ENCODE data around the gene UBE2B. TPM values are rescaled to one million over a fixed set of nuclear protein-coding genes. Genes with fewer than 3 reads are reported as not detected.

UBE2B gene
- total RNA-seq, 2 donors from 2014 or later: 54.5 to 62.0 TPM

- no peaks in the 10 kb centered on the region for H3K9me3 Mint-ChIP-seq
- H3K9me3 ChIP-seq (ENCODE audit: control insufficient read depth, low read length): no peaks in the 10 kb centered on the region
- H3K36me3 Mint-ChIP-seq (ENCODE audit: low read depth): peaks cover 49% of the 10 kb centered on the region
- peaks cover 52% of the 10 kb centered on the region for H3K36me3 ChIP-seq (ENCODE audit: control insufficient read depth, insufficient read depth, low read length)
- H3K4me1 Mint-ChIP-seq: no peaks in the 10 kb centered on the region
- DNase-seq: no peak
- WGBS, 2 experiments (ENCODE audit: insufficient coverage in 1 of 2, insufficient read length in 1 of 2): 98 to 100% methylated on average over 1 to 2 of the region's 2 CpGs
- H3K4me3 Mint-ChIP-seq: no peak overlapping the region
- no peak overlapping the region for H3K27ac ChIP-seq (ENCODE audit: low read depth, low read length)
- H3K27me3 Mint-ChIP-seq (ENCODE audit: insufficient read depth): no peaks in the 10 kb centered on the region
- TF ChIP-seq CTCF (conservative IDR thresholded peaks at IDR 0.05): no peak
- H3K9ac ChIP-seq (ENCODE audit: extremely low read depth, low read length, poor library complexity, severe bottlenecking): no peak overlapping the region
- H3K27me3 ChIP-seq (ENCODE audit: control insufficient read depth, insufficient read depth, low read length, poor library complexity, severe bottlenecking): no peaks in the 10 kb centered on the region
- H3K4me1 ChIP-seq (ENCODE audit: control insufficient read depth, insufficient read depth, low read length): no peaks in the 10 kb centered on the region
- no peak overlapping the region for H3K27ac Mint-ChIP-seq
- no peak overlapping the region for H3K4me3 ChIP-seq (ENCODE audit: low read length)
Measured at GRCh38 chr5:134398609-134399155, 27.3 kb downstream of the UBE2B start.

- H3K36me3 ChIP-seq (ENCODE audit: control insufficient read depth, insufficient read depth, low read length): peaks cover 24% of the 10 kb centered on the region
- Mint-ChIP-seq H3K4me3 (no peak overlapping the region), H3K4me1 (no peaks in the 10 kb centered on the region), H3K9me3 (no peaks in the 10 kb centered on the region), H3K27me3 (ENCODE audit: insufficient read depth) (no peaks in the 10 kb centered on the region), H3K27ac (no peak overlapping the region), H3K36me3 (ENCODE audit: low read depth) (peaks cover 38% of the 10 kb centered on the region)
- H3K27me3 ChIP-seq (ENCODE audit: control insufficient read depth, insufficient read depth, low read length, poor library complexity, severe bottlenecking): no peaks in the 10 kb centered on the region
- H3K4me1 ChIP-seq (ENCODE audit: control insufficient read depth, insufficient read depth, low read length): no peaks in the 10 kb centered on the region
- 94 to 95% methylated on average over 4 to 5 of the region's 5 CpGs for WGBS, 2 experiments (ENCODE audit: insufficient coverage in 1 of 2, insufficient read length in 1 of 2)
- H3K9me3 ChIP-seq (ENCODE audit: control insufficient read depth, low read length): no peaks in the 10 kb centered on the region
- no peak for TF ChIP-seq CTCF (conservative IDR thresholded peaks at IDR 0.05)
- H3K9ac ChIP-seq (ENCODE audit: extremely low read depth, low read length, poor library complexity, severe bottlenecking): no peak overlapping the region
- DNase-seq: no peak
- no peak overlapping the region for H3K27ac ChIP-seq (ENCODE audit: low read depth, low read length)
- H3K4me3 ChIP-seq (ENCODE audit: low read length): no peak overlapping the region
Measured at GRCh38 chr5:134403951-134404350, 32.6 kb downstream of the UBE2B start.

GRCh38 chr5:134406390-134406789, 35.0 kb downstream of the UBE2B start:
- 88 to 94% methylated on average over 1 of the region's 1 CpG for WGBS, 2 experiments (ENCODE audit: insufficient coverage in 1 of 2, insufficient read length in 1 of 2)
- no peak overlapping the region for H3K4me3 Mint-ChIP-seq
- H3K9me3 Mint-ChIP-seq: no peaks in the 10 kb centered on the region
- peaks cover 10% of the 10 kb centered on the region for H3K4me1 Mint-ChIP-seq
- H3K27me3 ChIP-seq (ENCODE audit: control insufficient read depth, insufficient read depth, low read length, poor library complexity, severe bottlenecking): no peaks in the 10 kb centered on the region
- no peak overlapping the region for H3K4me3 ChIP-seq (ENCODE audit: low read length)
- no peak overlapping the region for H3K9ac ChIP-seq (ENCODE audit: extremely low read depth, low read length, poor library complexity, severe bottlenecking)
- peaks cover 3% of the 10 kb centered on the region for H3K4me1 ChIP-seq (ENCODE audit: control insufficient read depth, insufficient read depth, low read length)
- no peak overlapping the region for H3K27ac ChIP-seq (ENCODE audit: low read depth, low read length)
- peaks cover 26% of the 10 kb centered on the region for H3K36me3 ChIP-seq (ENCODE audit: control insufficient read depth, insufficient read depth, low read length)
- peaks cover 36% of the 10 kb centered on the region for H3K36me3 Mint-ChIP-seq (ENCODE audit: low read depth)
- TF ChIP-seq CTCF (conservative IDR thresholded peaks at IDR 0.05): no peak
- no peak for DNase-seq
- no peak overlapping the region for H3K27ac Mint-ChIP-seq
- H3K9me3 ChIP-seq (ENCODE audit: control insufficient read depth, low read length): no peaks in the 10 kb centered on the region
- H3K27me3 Mint-ChIP-seq (ENCODE audit: insufficient read depth): no peaks in the 10 kb centered on the region
